HG03045 (cell line): ENCODE results near the gene ANKRD40.
A peak's percentile ranks its signal among the peaks of the same experiment; 100 is the strongest.
"Not testable (repeated sequence)": the region's sequence is repeated elsewhere in the genome, so short reads cannot be mapped to it uniquely, and the experiment has no call there.

ENCODE experiments used
- ATAC-seq: cut with Tn5 transposase; IDR thresholded peaks from one replicate; pipeline ENCODE4 v1.9.1; 2021; ENCODE audit warnings: mild to moderate bottlenecking, moderate library complexity; ENCODE audit not compliant: unreplicated experiment

The ANKRD40 gene, protein sequence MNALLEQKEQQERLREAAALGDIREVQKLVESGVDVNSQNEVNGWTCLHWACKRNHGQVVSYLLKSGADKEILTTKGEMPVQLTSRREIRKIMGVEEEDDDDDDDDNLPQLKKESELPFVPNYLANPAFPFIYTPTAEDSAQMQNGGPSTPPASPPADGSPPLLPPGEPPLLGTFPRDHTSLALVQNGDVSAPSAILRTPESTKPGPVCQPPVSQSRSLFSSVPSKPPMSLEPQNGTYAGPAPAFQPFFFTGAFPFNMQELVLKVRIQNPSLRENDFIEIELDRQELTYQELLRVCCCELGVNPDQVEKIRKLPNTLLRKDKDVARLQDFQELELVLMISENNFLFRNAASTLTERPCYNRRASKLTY

GRCh38 chr17:50707289-50708049, at the start of gene ANKRD40:
Gene ANKRD40, minus strand, starts transcription at chr17:50707914. Its CDS starts 260 bp downstream, at chr17:50707654.
- ATAC-seq, result peak; percentile 80

DNA sequence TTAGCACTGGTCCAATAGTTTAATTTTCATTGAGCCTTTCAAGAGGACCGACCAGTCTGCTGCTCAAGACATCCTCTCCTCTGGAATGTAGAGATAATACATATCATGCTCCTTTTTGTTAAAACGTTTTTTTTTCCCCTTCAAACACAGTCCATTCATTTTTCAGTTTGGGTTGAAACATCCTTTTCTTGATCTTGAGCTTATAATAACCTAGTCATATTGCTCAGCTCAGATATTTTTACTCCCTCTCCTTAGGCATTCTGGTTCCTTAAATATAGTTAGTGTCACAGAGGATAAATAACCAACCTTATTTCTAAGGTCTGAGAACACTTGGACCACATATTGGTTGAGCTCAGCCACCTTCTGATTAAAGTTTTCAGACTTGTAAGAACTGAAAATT, 46.8 kb upstream of the ANKRD40 start:
- no peak for ATAC-seq

- no peak for ATAC-seq
Observed at GRCh38 chr17:50749245-50749644, 41.5 kb upstream of the ANKRD40 start.

GRCh38 chr17:50745631-50746030, 37.9 kb upstream of the ANKRD40 start:
- no peak for ATAC-seq

DNA sequence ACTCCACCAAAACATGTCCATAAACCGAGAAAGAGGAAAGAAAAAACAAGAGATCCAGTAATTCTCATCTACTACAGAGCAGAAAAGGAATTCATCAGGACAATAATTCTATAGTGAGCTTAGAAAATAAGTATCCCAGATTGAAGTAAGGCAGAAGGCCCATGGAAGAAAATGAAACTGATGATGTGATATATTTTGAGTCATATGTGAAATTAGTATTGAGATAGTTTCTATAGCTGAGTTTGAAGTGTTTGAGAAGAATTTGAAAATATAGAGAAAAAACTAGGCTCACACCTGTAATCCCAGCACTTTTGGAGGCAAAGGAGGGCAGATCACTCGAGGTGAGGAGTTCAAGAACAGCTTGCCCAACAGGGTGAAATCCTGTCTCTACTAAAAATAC, 31.4 kb upstream of the ANKRD40 start:
- no peak for ATAC-seq

- ATAC-seq, result no peak
Observed at GRCh38 chr17:50737118-50737698, 29.5 kb upstream of the ANKRD40 start.

- no peak for ATAC-seq
Observed at GRCh38 chr17:50735287-50735686, 27.6 kb upstream of the ANKRD40 start.

GRCh38 chr17:50731575-50732460, 24.1 kb upstream of the ANKRD40 start:
- no peak for ATAC-seq

- ATAC-seq, result no peak
Observed at GRCh38 chr17:50728881-50729765, 21.4 kb upstream of the ANKRD40 start.

DNA sequence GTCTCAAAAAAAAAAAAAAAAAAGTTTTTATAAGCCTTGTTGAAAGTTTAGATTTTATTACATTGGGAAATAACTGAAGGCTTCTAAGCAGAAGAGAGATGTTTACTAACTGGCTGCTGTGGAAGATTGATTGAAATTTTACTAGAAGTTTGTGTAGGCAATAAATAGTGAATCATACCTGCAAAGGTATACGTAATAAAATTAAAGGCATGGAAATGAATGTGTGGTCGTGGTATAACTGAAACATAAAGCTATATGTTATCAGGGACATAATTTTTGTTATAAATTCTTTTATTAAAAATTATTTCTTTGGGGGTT, 20.4 kb upstream of the ANKRD40 start:
- no peak for ATAC-seq

- no peak for ATAC-seq
Observed at GRCh38 chr17:50725769-50726655, 18.3 kb upstream of the ANKRD40 start.

DNA sequence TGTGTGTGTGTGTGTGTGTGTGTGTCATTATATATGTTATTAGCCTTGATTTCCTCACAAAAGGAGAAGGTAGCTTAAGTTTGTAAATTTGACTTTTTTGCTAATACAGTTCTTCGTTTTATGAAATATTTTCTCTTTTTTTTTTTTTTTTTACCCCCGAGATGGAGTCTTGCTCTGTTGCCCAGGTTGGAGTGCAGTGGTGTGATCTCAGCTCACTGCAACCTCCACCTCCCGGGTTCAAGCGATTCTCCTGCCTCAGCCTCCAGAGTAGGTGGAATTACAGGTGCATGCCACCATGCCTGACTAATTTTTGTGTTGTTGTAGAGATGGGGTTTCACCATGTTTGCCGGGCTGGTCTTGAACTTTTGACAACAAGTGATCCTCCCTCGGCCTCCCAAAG, 16.9 kb upstream of the ANKRD40 start:
- ATAC-seq, result not testable (repeated sequence)

DNA sequence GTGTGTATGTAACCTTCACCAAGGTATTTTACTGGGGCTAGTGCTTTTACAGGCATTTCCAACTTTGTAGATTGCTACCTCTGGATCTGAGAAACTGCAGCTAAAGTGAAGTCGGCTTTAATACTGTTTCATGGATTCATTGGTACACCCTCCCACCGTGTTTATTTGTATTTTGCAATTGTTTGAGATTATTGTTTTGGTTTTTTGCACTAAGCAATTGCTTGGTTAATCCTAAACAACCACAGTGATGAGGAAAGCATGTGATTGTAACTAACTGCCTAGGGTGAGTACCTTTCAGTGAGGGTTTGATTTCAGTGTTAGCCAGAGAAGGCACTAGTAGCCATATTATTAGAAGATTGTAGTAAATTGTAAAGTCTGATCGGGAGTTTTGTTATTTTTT, 15.0 kb upstream of the ANKRD40 start:
- ATAC-seq, result no peak

DNA sequence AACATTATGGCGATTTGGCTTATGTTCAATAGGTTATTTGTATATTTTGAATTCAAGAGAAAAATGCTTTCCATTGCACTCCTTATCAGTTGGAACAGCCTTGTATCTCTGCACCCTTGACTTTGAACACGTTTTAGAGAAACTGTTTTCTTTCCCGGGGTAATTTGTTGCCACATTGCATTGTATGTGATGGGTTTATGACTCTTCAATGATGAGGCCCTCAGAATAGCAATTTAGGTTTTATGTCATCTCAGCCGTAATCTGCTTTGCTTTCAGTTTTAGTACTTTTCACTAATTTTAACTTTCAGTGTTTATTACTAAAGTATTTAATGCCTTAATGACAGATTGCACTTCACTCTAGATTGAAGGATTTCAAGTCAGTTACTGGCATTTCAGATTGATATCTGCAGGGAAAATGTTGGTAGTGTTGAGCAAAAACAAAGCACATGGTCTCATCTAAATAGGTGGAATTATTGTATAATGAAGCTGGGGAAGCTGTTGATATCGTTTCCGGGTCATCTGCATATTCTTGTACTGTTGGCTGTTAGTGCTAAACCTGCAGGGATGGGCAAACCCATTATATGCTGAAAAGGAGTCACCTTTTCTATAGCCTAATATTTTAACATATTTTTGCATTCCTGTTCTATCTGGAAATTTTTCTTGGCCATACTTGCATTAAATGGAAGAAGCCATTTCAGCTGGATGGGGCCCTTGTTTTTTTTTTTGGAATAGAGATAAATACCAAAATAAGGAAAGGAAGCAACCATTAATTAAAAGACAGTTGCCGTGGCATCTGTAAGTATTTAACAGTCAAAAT, 13.7 kb upstream of the ANKRD40 start:
- no peak for ATAC-seq

DNA sequence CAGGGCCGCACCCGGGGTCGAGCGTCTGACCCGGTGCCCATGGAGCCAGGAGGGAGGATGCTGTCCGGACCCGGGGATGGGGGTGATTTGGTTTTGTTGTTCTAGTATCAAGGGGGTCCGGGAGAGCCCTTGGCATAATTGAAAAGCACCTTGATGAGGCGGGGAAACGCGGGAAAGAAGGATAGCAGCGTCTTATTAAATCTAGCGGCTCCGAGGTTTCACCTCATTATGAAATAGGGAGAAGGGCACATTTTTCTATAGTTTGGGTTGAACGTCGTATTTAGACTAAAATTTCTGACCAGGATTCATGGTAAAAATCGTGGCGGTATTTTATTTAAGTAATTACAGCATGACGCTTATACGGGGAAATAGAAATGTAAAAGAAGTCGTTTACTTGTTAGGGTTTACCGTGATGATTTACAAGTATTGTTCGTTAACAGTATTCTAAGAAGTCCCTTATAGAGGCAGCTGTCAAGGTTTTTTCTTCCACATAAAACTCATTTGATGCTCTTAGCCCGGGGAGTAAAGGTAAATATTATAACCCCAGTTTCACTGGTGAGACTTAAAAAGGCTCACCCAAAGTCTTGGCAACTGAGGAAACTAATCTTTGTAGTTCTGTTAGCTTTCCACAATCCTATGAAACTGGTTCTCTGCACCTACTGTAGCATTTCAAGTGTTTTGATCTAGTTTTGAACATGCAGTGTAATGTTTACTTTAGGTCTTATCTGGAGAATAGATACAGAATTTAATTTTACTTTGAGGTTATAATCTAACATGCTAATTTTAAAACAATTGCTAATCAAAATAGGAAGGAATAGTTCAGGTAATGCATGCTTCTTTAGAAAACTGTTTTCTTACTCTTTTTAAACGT, 12.4 kb upstream of the ANKRD40 start:
- no peak for ATAC-seq

DNA sequence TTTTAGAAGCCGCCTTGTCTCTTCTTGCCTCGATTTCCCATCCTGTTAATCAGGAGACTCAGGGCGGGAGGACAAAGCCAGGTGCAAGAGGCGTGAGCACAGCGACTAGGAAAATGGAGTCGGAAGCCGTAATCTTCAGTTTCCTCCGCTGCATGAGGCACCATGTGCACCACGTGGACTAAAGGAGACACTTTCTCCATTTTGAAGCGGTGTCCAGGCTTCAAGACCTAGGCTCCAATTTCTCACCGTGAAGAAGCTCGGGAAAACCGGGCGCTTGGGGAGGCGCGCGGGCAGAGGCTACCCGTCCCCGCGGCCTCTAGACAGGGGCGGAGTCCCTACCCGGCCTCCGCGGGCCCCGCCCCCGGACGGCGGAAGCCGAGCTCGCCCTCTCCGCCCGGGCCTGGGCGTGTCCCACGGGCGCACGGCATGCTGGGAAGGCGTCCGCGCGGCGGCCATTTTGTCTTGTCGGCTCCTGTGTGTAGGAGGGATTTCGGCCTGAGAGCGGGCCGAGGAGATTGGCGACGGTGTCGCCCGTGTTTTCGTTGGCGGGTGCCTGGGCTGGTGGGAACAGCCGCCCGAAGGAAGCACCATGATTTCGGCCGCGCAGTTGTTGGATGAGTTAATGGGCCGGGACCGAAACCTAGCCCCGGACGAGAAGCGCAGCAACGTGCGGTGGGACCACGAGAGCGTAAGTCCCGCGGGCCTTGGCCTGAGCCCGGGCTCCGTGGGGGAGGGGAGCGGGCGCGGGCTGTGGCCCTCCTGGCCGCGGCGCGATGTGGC, 11.6 kb upstream of the ANKRD40 start, which contains the start of gene LUC7L3:
LUC7L3 (plus strand) TSS at position 460 of the 780 bp plus-strand sequence; CDS start at position 590, 130 bp downstream.
- peak; percentile 90 for ATAC-seq
